ENCODE data around the gene PPHLN1. TPM values are rescaled to one million over a fixed set of nuclear protein-coding genes. Genes with fewer than 3 reads are reported as not detected.

Gene PPHLN1
- total RNA-seq, 4 donors from 2014 or later = 44.9 to 324 (median 59.6) TPM

DNA sequence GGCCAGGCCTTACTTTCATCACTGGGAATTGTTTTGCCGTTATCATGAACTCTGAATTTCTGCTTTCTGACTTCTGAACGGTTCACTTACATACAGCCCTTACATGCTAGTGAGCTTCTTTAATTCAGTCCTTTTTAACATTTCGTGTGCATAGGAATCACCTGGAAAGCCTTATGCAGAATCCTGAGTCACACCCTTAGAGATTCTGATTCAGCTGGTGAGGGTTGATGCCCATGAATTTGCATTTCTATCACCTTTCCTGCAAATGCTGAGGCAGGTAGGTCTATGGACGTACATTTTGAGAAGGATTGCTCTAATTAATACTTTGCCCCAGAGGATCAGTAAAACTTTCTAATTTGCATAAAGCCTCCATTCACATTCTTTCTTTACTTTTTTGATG, 44.0 kb downstream of the PPHLN1 start:
- Histone ChIP-seq H3K4me1 (no peaks in the 10 kb centered on the region), H3K27me3 (no peaks in the 10 kb centered on the region), H3K9me3 (no peaks in the 10 kb centered on the region), H3K4me3 (no peak overlapping the region), H3K27ac (no peak overlapping the region), H3K36me3 (peaks cover 0 to 3% (median 0%) of the 10 kb centered on the region in 4 donors)
- TF ChIP-seq POLR2AphosphoS5 (IDR thresholded peaks at IDR 0.05) (no peak), POLR2A (IDR thresholded peaks at IDR 0.05) (no peak), EP300 (IDR thresholded peaks at IDR 0.05; ENCODE audit: low read depth) (no peak)
- TF ChIP-seq, protein P1, sequence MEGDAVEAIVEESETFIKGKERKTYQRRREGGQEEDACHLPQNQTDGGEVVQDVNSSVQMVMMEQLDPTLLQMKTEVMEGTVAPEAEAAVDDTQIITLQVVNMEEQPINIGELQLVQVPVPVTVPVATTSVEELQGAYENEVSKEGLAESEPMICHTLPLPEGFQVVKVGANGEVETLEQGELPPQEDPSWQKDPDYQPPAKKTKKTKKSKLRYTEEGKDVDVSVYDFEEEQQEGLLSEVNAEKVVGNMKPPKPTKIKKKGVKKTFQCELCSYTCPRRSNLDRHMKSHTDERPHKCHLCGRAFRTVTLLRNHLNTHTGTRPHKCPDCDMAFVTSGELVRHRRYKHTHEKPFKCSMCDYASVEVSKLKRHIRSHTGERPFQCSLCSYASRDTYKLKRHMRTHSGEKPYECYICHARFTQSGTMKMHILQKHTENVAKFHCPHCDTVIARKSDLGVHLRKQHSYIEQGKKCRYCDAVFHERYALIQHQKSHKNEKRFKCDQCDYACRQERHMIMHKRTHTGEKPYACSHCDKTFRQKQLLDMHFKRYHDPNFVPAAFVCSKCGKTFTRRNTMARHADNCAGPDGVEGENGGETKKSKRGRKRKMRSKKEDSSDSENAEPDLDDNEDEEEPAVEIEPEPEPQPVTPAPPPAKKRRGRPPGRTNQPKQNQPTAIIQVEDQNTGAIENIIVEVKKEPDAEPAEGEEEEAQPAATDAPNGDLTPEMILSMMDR (IDR thresholded peaks at IDR 0.05) = no peak
- in situ Hi-C loops (cut with MboI; ENCODE audit: low pct_ligation_motif_present in 1 of 4, low pct_unique_long_range_greater_than_20kb in 1 of 4, low sequenced_read_pairs in 3 of 4) = no loop called here
- 74 to 83% methylated on average over 4 of the region's 4 CpGs for WGBS, 2 donors (ENCODE audit: low coverage in 1 of 2)
- intact Hi-C loops (cut with DNase I; ENCODE audit: low total_unique reads) = no loop called here
- no peak for DNase-seq

DNA sequence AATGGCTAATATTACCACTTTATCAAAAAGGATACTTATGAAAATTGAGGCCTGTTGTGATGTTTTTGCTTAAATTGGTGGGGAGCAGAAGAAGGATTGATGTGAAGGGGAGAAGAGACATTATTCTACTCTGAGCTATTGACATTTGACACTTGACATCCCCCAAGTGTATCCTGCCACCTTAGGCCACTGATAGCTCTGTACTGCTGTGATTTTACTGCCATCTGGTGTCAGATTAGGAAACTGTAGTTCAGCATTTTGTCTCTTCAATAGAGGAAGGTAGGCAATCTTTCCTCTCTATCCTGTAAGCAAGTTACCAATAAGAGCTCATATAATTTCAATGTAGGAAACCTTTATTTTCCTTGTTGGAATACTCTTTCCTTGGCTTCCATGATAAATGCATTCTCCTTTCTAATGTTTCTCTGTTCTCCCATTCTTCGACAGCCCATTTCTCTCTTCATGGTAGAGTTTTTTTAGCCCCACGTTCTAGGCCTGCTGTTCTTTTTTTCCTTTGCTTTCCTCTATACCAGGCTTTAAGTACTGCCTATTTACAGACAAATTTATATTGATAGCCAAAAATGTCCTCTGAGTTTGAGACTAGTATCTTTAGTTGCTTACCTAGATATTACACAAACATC, 46.3 kb downstream of the PPHLN1 start:
- intact Hi-C loops (cut with DNase I; ENCODE audit: low total_unique reads) = no loop called here
- H3K36me3 ChIP-seq = peaks cover 0 to 19% (median 9%) of the 10 kb centered on the region in 4 donors
- no peaks in the 10 kb centered on the region for H3K27me3 ChIP-seq
- 87 to 92% methylated on average over 2 of the region's 2 CpGs for WGBS, 2 donors (ENCODE audit: low coverage in 1 of 2)
- H3K4me1 ChIP-seq = no peaks in the 10 kb centered on the region
- TF ChIP-seq, protein P1 (IDR thresholded peaks at IDR 0.05) = peak; percentile 44 to 68 (median 62)
- no peak for TF ChIP-seq EP300 (IDR thresholded peaks at IDR 0.05; ENCODE audit: low read depth)
- TF ChIP-seq POLR2AphosphoS5 (IDR thresholded peaks at IDR 0.05) = no peak
- no peak for TF ChIP-seq POLR2A (IDR thresholded peaks at IDR 0.05)
- no peak for DNase-seq
- H3K27ac ChIP-seq = no peak overlapping the region
- in situ Hi-C loops (cut with MboI; ENCODE audit: low pct_ligation_motif_present in 1 of 4, low pct_unique_long_range_greater_than_20kb in 1 of 4, low sequenced_read_pairs in 3 of 4) = no loop called here
- no peak overlapping the region for H3K4me3 ChIP-seq
- no peaks in the 10 kb centered on the region for H3K9me3 ChIP-seq

DNA sequence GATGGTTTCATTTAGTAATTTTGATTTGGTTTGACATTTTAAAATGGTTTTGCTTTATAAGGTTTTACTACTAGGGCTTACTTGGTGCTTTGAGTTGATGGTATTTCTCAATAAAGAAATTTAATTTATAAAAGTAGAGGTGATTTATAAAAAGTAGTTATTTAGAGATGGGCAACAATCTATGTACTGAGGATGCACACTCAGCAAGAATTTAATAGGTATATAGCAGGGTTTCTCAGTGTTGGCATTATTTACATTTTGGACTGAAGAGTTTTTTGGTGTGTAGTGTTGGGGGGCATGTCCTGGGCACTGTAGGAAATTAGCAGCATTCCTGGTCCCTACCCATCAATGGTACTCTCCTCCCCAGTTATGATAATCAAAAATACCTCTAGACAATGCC, 47.7 kb downstream of the PPHLN1 start:
- intact Hi-C loops (cut with DNase I; ENCODE audit: low total_unique reads) (no loop called here), in situ Hi-C loops (cut with MboI; ENCODE audit: low pct_ligation_motif_present in 1 of 4, low pct_unique_long_range_greater_than_20kb in 1 of 4, low sequenced_read_pairs in 3 of 4) (no loop called here)
- no peak for DNase-seq
- Histone ChIP-seq H3K4me3 (no peak overlapping the region), H3K36me3 (peaks cover 0 to 19% (median 9%) of the 10 kb centered on the region in 4 donors), H3K4me1 (no peaks in the 10 kb centered on the region), H3K27ac (no peak overlapping the region), H3K9me3 (no peaks in the 10 kb centered on the region), H3K27me3 (no peaks in the 10 kb centered on the region)
- TF ChIP-seq POLR2AphosphoS5 (IDR thresholded peaks at IDR 0.05) (no peak), EP300 (IDR thresholded peaks at IDR 0.05; ENCODE audit: low read depth) (no peak), POLR2A (IDR thresholded peaks at IDR 0.05) (no peak)
- TF ChIP-seq, protein P1 (IDR thresholded peaks at IDR 0.05) = no peak

DNA sequence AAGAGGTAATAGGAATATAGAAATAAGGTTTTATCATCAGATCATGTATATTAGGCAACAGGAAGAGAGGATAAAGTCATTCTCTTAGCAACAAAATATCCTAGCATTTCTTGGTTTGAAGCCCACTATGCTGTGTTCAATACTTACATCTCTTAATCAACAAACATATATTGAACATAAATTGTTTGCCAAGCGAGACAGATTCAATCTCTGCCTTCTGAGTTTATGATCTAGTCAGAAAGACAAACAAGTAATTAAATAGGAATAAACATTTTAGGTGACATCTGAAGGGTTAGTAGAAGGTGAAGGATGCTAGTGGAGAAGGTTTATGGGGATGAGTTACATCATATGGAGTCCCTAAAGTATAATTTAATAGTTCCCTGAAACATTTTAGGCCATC, 54.8 kb downstream of the PPHLN1 start:
- 44 to 80% methylated on average over 1 of the region's 1 CpG for WGBS, 2 donors (ENCODE audit: low coverage in 1 of 2)
- Histone ChIP-seq H3K9me3 (no peaks in the 10 kb centered on the region), H3K4me3 (no peak overlapping the region), H3K27me3 (no peaks in the 10 kb centered on the region), H3K4me1 (no peaks in the 10 kb centered on the region), H3K27ac (no peak overlapping the region), H3K36me3 (peaks cover 0 to 12% (median 4%) of the 10 kb centered on the region in 4 donors)
- no peak for DNase-seq
- in situ Hi-C loops (cut with MboI; ENCODE audit: low pct_ligation_motif_present in 1 of 4, low pct_unique_long_range_greater_than_20kb in 1 of 4, low sequenced_read_pairs in 3 of 4) (no loop called here), intact Hi-C loops (cut with DNase I; ENCODE audit: low total_unique reads) (no loop called here)
- TF ChIP-seq POLR2AphosphoS5 (IDR thresholded peaks at IDR 0.05) (no peak), POLR2A (IDR thresholded peaks at IDR 0.05) (no peak), EP300 (IDR thresholded peaks at IDR 0.05; ENCODE audit: low read depth) (no peak)
- TF ChIP-seq, protein P1 (IDR thresholded peaks at IDR 0.05) = no peak

Data from transverse colon (tissue), 4 donors.